HepG2 (cell line): ENCODE data around the gene RIOK2. TPM values are rescaled to one million over a fixed set of nuclear protein-coding genes. Genes with fewer than 3 reads are reported as not detected.

Experiments used
- ATF7-NPFF ChIP-seq: sonication (generic); formaldehyde crosslinking; IDR thresholded peaks from 2 replicates; pipeline ENCODE4 v1.8.1; 2023; ENCODE audit warnings: mild to moderate bottlenecking, low read depth, missing genetic modification reagents, moderate library complexity
- HOXA5 ChIP-seq: sonication (generic); formaldehyde crosslinking; IDR thresholded peaks from 2 replicates; pipeline ENCODE4 v1.4.0; 2020; ENCODE audit warnings: missing genetic modification reagents
- MAZ ChIP-seq, 2 experiments: sonication (generic) in 1 of 2; formaldehyde crosslinking in 1 of 2; IDR thresholded peaks; 2 replicates each; pipeline versions ENCODE4 v1.5.0 to v1.6.1; 2012 to 2020; ENCODE audit warnings: low read depth in 2 of 2, mild to moderate bottlenecking in 2 of 2, borderline replicate concordance in 1 of 2, improper control_type of control experiment in 1 of 2, low read length in 1 of 2, missing genetic modification reagents in 1 of 2, moderate library complexity in 1 of 2
- MXI1 ChIP-seq: IDR thresholded peaks from 3 replicates; pipeline ENCODE4 v1.6.1; 2012; ENCODE audit warnings: low read depth, low read length, inconsistent platforms, borderline replicate concordance
- SMARCC2 ChIP-seq: fragments of 450-650 bp; IDR thresholded peaks from 2 replicates; pipeline ENCODE4 v1.6.1; 2017; ENCODE audit warnings: antibody characterized with exemption, mild to moderate bottlenecking
- SP140L ChIP-seq: sonication (generic); formaldehyde crosslinking; IDR thresholded peaks from 2 replicates; pipeline ENCODE4 v1.4.0; 2020; ENCODE audit warnings: missing genetic modification reagents, borderline replicate concordance
- TRIM22 ChIP-seq: fragments of 450-650 bp; IDR thresholded peaks from 2 replicates; pipeline ENCODE4 v1.6.1; 2017
- TSC22D2 ChIP-seq: sonication (generic); formaldehyde crosslinking; IDR thresholded peaks from 2 replicates; pipeline ENCODE4 v1.5.1; 2020; ENCODE audit warnings: missing genetic modification reagents, mild to moderate bottlenecking, borderline replicate concordance
- XRCC5 ChIP-seq: fragments of 200-400 bp; formaldehyde crosslinking; optimal IDR thresholded peaks from 2 replicates; pipeline ENCODE3; 2017; ENCODE audit warnings: mild to moderate bottlenecking, low read length
- ZBTB1 ChIP-seq: sonication (generic); formaldehyde crosslinking; IDR thresholded peaks from 2 replicates; pipeline ENCODE4 v1.4.0; 2020; ENCODE audit warnings: missing genetic modification reagents, borderline replicate concordance
- ZBTB37 ChIP-seq: sonication (generic); formaldehyde crosslinking; IDR thresholded peaks from 2 replicates; pipeline ENCODE4 v1.4.0; 2020; ENCODE audit warnings: mild to moderate bottlenecking, missing genetic modification reagents
- ZFP36L2 ChIP-seq: sonication (generic); formaldehyde crosslinking; IDR thresholded peaks from 2 replicates; pipeline ENCODE4 v1.4.0; 2020; ENCODE audit warnings: missing genetic modification reagents
- ZKSCAN8 ChIP-seq: IDR thresholded peaks from 2 replicates; pipeline ENCODE4 v1.6.1; 2016; ENCODE audit warnings: borderline replicate concordance, missing genetic modification reagents, missing compliant biosample characterization
- ZNF276 ChIP-seq: sonication (generic); formaldehyde crosslinking; IDR thresholded peaks from 2 replicates; pipeline ENCODE4 v1.4.0; 2020; ENCODE audit warnings: mild to moderate bottlenecking, low read depth, missing genetic modification reagents
- polyA plus RNA-seq, 8 experiments: library from polyadenylated mRNA; depleted of rRNA in 3 of 8; stranded (reverse) in 7 of 8; unstranded in 1 of 8; fragments of >200 nt; fragmentation: Illumina TruSeq in 4 of 8; extraction: Trizol in 4 of 8; gene quantifications; 2 replicates each; pipeline versions ENCODE4 v1.2.1 to v1.2.3, GENCODE V29; 2011 to 2016; ENCODE audit warnings: low read depth in 4 of 8, missing spikeins in 1 of 8, mixed read lengths in 1 of 8; ENCODE audit not compliant: insufficient read depth in 1 of 8
- total RNA-seq, 5 experiments: library from RNA; depleted of rRNA; stranded (reverse); fragments of >200 nt; fragmentation: Illumina TruSeq; extraction: Trizol; gene quantifications; 2 replicates each; pipeline ENCODE4 v1.2.3, GENCODE V29; 2016; ENCODE audit warnings: low read depth in 1 of 5
- TF ChIP-seq, protein P1 (sequence below): sonication (generic); formaldehyde crosslinking; IDR thresholded peaks from 2 replicates; pipeline ENCODE4 v1.8.0; 2022; ENCODE audit warnings: missing genetic modification reagents, low read depth, mild to moderate bottlenecking, borderline replicate concordance

Gene RIOK2
- total and polyA plus RNA-seq, 2 of the 13 experiments (the other 11 are each of a cell fraction or from before 2014, with no cell fraction given), result 8.1 to 46.6 TPM

GRCh38 chr5:97183100-97183929 is at the start of gene RIOK2 (continued):
- TF ChIP-seq TSC22D2 (CRISPR knock-in tag), result peak; percentile 74; the same call in 1 of the 2 replicates
- TF ChIP-seq ZBTB1, result no peak
- 0 out of 2 replicates have a peak, but pooled peaks have one; percentile 86 for TF ChIP-seq ZNF276
- TF ChIP-seq MXI1, result peak; percentile 89; the same call in 1 of the 3 replicates
- no peak for TF ChIP-seq MAZ (IDR thresholded peaks at IDR 0.05; ENCODE audit: borderline replicate concordance, low read depth, low read length)
- TF ChIP-seq MAZ (CRISPR knock-in tag; IDR thresholded peaks at IDR 0.05; ENCODE audit: low read depth), result peak; percentile 62
- no peak for TF ChIP-seq SP140L (CRISPR knock-in tag)
- TF ChIP-seq ATF7-NPFF, result peak; percentile 72; the same call in 1 of the 2 replicates
- TF ChIP-seq XRCC5, result no peak
- no peak; the same call in 1 of the 2 replicates for TF ChIP-seq ZBTB37 (CRISPR knock-in tag)
- no peak; the same call in 1 of the 2 replicates for TF ChIP-seq ZKSCAN8 (CRISPR knock-in tag)
- TF ChIP-seq ZFP36L2 (CRISPR knock-in tag), result no peak
- TF ChIP-seq HOXA5, result peak; percentile 84
- TF ChIP-seq SMARCC2, result no peak
- no peak for TF ChIP-seq TRIM22
- TF ChIP-seq, protein P1, sequence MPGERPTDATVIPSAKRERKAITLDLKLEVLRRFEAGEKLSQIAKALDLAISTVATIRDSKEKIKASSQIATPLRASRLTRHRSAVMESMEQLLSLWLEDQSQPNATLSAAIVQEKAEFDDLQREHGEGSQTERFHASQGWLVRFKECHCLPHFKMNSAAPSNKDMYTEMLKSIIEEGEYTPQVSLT (CRISPR knock-in tag), result no peak
